PC-9 (cell line): ENCODE measurements around the gene NMS. TPM values are rescaled to one million over a fixed set of nuclear protein-coding genes. Genes with fewer than 3 reads are reported as not detected.

Experiments
- BruUV-seq: library from RNA; stranded (reverse); fragments of 400-500 nt; replicated peaks from 2 replicates; lab custom pipeline; 2021; lab: Mats Ljungman, UMichigan
- CTCF ChIA-PET: fragments of 300-600 bp; sonication (Branson Sonifier 250); formaldehyde crosslinking; loops from one replicate; lab custom pipeline; 2022; ENCODE audit warnings: antibody characterized with exemption; lab: Charles Lee
- POLR2A ChIA-PET: fragments of 300-600 bp; sonication (Branson Sonifier 250); formaldehyde crosslinking; loops from one replicate; lab custom pipeline; 2022; ENCODE audit warnings: antibody characterized with exemption; ENCODE audit not compliant: unreplicated experiment; lab: Charles Lee
- DNase-seq, 2 experiments: peaks; one replicate each; pipeline versions ENCODE4 v3.0.0 to v3.0.0-alpha.2; 2015 to 2022; ENCODE audit warnings: mixed read lengths in 1 of 2
- H2AFZ ChIP-seq: fragments of 200-600 bp; sonication (generic); 2 replicates; pipeline ENCODE4 v1.8.1; 2017; ENCODE audit warnings: antibody characterized with exemption
- H3F3A ChIP-seq: fragments of 200-600 bp; sonication (generic); 2 replicates; pipeline ENCODE4 v1.8.1; 2017; ENCODE audit warnings: antibody characterized with exemption, mild to moderate bottlenecking, low read depth; ENCODE audit not compliant: insufficient read depth
- H3K27ac ChIP-seq: fragments of 200-600 bp; sonication (generic); 2 replicates; pipeline ENCODE4 v1.6.1; 2016; ENCODE audit warnings: mixed run types
- H3K27me3 ChIP-seq: fragments of 200-600 bp; sonication (generic); 2 replicates; pipeline ENCODE4 v1.6.1; 2016; ENCODE audit warnings: low read depth, mixed run types; ENCODE audit not compliant: insufficient read depth
- H3K36me3 ChIP-seq: fragments of 200-600 bp; sonication (generic); 2 replicates; pipeline ENCODE4 v1.6.1; 2016; ENCODE audit warnings: low read depth, mixed run types
- H3K4me1 ChIP-seq: fragments of 200-600 bp; sonication (generic); replicated peaks from 2 replicates; pipeline ENCODE4 v1.6.1; 2016; ENCODE audit warnings: mixed run types; ENCODE audit not compliant: insufficient read depth
- H3K4me2 ChIP-seq: fragments of 200-600 bp; sonication (generic); 2 replicates; pipeline ENCODE4 v1.6.1; 2017; ENCODE audit warnings: mixed run types
- H3K4me3 ChIP-seq: fragments of 200-600 bp; sonication (generic); 2 replicates; pipeline ENCODE4 v1.6.1; 2016; ENCODE audit warnings: mixed run types
- H3K79me2 ChIP-seq: fragments of 200-600 bp; sonication (generic); 2 replicates; pipeline ENCODE4 v1.6.1; 2017; ENCODE audit warnings: low read depth, mixed run types
- H3K9me2 ChIP-seq: fragments of 200-600 bp; sonication (generic); 2 replicates; pipeline ENCODE4 v1.8.1; 2017; ENCODE audit warnings: mild to moderate bottlenecking; ENCODE audit not compliant: insufficient read depth
- H3K9me3 ChIP-seq: fragments of 200-600 bp; sonication (generic); 2 replicates; pipeline ENCODE4 v1.8.1; 2016; ENCODE audit warnings: low read depth; ENCODE audit not compliant: insufficient read depth
- H4K20me1 ChIP-seq: fragments of 200-600 bp; sonication (generic); 2 replicates; pipeline ENCODE4 v1.8.1; 2017; ENCODE audit not compliant: insufficient read depth
- CTCF ChIP-seq: fragments of 200-600 bp; sonication (generic); conservative IDR thresholded peaks from 2 replicates; pipeline ENCODE4 v1.6.1; 2017; ENCODE audit warnings: mixed run types, antibody characterized with exemption, mild to moderate bottlenecking, moderate library complexity
- EZH2 ChIP-seq: fragments of 200-600 bp; sonication (generic); IDR thresholded peaks from 2 replicates; pipeline ENCODE4 v1.8.0; 2017; ENCODE audit warnings: antibody characterized with exemption, low read depth
- intact Hi-C: fragments of 100-400 bp; cut with micrococcal nuclease; formaldehyde crosslinking; loops from one replicate; pipeline ENCODE4 v1.10.0; 2022; ENCODE audit not compliant: unreplicated experiment
- total RNA-seq: library from RNA; stranded (reverse); gene quantifications from 2 replicates; pipeline ENCODE4 v1.2.3, GENCODE V29; 2021

The NMS gene
- total RNA-seq, 1 experiment from 2014 or later, result not detected

GRCh38 chr2:100529176-100529575, 58.9 kb downstream of the NMS start:
- H4K20me1 ChIP-seq, result no peaks in the 10 kb centered on the region
- H2AFZ ChIP-seq, result no peak overlapping the region
- H3K79me2 ChIP-seq, result no peaks in the 10 kb centered on the region
- H3K4me3 ChIP-seq, result no peak overlapping the region
- POLR2A ChIA-PET, result no interaction called here
- no peak overlapping the region for H3K4me2 ChIP-seq
- CTCF ChIA-PET, result no interaction called here
- intact Hi-C loops, result no loop called here
- TF ChIP-seq EZH2, result no peak
- TF ChIP-seq CTCF, result no peak
- no peaks in the 10 kb centered on the region for H3K4me1 ChIP-seq
- H3K36me3 ChIP-seq, result no peaks in the 10 kb centered on the region
- no TSS peak for BruUV-seq
- no peak overlapping the region for H3K27ac ChIP-seq
- no peaks in the 10 kb centered on the region for H3F3A ChIP-seq
- H3K27me3 ChIP-seq, result peaks cover 66% of the 10 kb centered on the region
- DNase-seq, result no peak
- H3K9me2 ChIP-seq, result no peaks in the 10 kb centered on the region
- no peaks in the 10 kb centered on the region for H3K9me3 ChIP-seq

- no peak for TF ChIP-seq EZH2
- no peak for TF ChIP-seq CTCF
- Histone ChIP-seq H3K27me3 (peaks cover 73% of the 10 kb centered on the region), H3K4me3 (no peak overlapping the region), H2AFZ (no peak overlapping the region), H3K4me1 (no peaks in the 10 kb centered on the region), H3K36me3 (no peaks in the 10 kb centered on the region), H3K4me2 (no peak overlapping the region), H3F3A (no peaks in the 10 kb centered on the region), H3K79me2 (no peaks in the 10 kb centered on the region), H3K9me2 (no peaks in the 10 kb centered on the region), H4K20me1 (no peaks in the 10 kb centered on the region), H3K27ac (no peak overlapping the region), H3K9me3 (no peaks in the 10 kb centered on the region)
- no peak for DNase-seq
- ChIA-PET CTCF (no interaction called here), POLR2A (no interaction called here)
- no TSS peak for BruUV-seq
- intact Hi-C loops, result no loop called here
These were observed 59.6 kb downstream of the NMS start for GRCh38 chr2:100529900-100530299.

Other genes with a start within 250 kb of the NMS start
- not detected in 2 replicates for gene LONRF2, start 148.0 kb upstream of the NMS start, total RNA-seq
- not detected in 2 replicates for gene CHST10, start 52.8 kb upstream of the NMS start, total RNA-seq
- 22.7 and 23.5 TPM in 2 replicates for gene PDCL3, start 92.5 kb downstream of the NMS start, total RNA-seq